Measurements from ENCODE around the gene ZNF330.

GRCh38 chr4:141241986-141242385, 21.3 kb downstream of the ZNF330 start:
- TF ChIP-seq CEBPB (IDR thresholded peaks at IDR 0.05; ENCODE audit: low read depth, low read length) (no peak), BHLHE40 (IDR thresholded peaks at IDR 0.05; ENCODE audit: low read depth, low read length) (no peak), CTCF (conservative IDR thresholded peaks at IDR 0.05; ENCODE audit: low read depth, low read length) (no peak), POLR2A (IDR thresholded peaks at IDR 0.05; ENCODE audit: low read depth, low read length) (no peak), MAZ (IDR thresholded peaks at IDR 0.05; ENCODE audit: borderline replicate concordance, low read depth, low read length) (no peak)

Measured in IMR-90 (cell line).